ENCODE data around the gene TMEM163.

DNA sequence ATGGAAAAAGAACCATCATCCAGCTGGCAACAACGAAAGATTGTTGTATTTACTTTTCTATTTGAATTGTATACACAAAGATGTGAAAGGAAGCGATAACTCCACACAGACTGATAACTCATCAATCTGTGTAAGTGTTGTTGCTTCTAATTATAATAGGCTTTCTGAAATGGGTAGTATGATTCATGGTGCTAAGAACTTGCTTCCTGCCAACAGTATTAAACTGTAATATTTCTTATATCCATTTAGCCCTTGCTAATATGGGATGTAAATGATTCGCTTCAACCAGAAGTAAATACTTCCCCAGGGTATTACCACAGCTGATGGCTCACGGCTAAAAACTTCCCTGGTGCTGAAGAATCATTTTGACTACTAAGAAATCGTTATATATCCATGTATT, 70.2 kb downstream of the TMEM163 start:
- TF ChIP-seq, protein P1, sequence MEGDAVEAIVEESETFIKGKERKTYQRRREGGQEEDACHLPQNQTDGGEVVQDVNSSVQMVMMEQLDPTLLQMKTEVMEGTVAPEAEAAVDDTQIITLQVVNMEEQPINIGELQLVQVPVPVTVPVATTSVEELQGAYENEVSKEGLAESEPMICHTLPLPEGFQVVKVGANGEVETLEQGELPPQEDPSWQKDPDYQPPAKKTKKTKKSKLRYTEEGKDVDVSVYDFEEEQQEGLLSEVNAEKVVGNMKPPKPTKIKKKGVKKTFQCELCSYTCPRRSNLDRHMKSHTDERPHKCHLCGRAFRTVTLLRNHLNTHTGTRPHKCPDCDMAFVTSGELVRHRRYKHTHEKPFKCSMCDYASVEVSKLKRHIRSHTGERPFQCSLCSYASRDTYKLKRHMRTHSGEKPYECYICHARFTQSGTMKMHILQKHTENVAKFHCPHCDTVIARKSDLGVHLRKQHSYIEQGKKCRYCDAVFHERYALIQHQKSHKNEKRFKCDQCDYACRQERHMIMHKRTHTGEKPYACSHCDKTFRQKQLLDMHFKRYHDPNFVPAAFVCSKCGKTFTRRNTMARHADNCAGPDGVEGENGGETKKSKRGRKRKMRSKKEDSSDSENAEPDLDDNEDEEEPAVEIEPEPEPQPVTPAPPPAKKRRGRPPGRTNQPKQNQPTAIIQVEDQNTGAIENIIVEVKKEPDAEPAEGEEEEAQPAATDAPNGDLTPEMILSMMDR (IDR thresholded peaks at IDR 0.05) = no peak
- no peak for TF ChIP-seq EP300 (IDR thresholded peaks at IDR 0.05)
- no peak for TF ChIP-seq POLR2A (IDR thresholded peaks at IDR 0.05)
